Liver (tissue), 9 donors: ENCODE measurements around the gene HPCAL1. TPM values are rescaled to one million over a fixed set of nuclear protein-coding genes. Genes with fewer than 3 reads are reported as not detected.

Source experiments
- DNase-seq: peaks from one replicate; pipeline ENCODE4 v3.0.0-alpha.2; 2017; ENCODE audit warnings: low spot score
- H3K27ac ChIP-seq, 2 donors: one replicate each; pipeline ENCODE4 v1.7.0; 2013; ENCODE audit warnings: inconsistent platforms in 2 of 2, low read length in 2 of 2, control low read depth in 1 of 2, low read depth in 1 of 2, mild to moderate bottlenecking in 1 of 2
- H3K27me3 ChIP-seq, 4 donors: one replicate each; pipeline versions ENCODE4 v1.6.1 to v1.7.0; 2013; ENCODE audit warnings: low read length in 3 of 4, inconsistent platforms in 1 of 4, mild to moderate bottlenecking in 1 of 4, moderate library complexity in 1 of 4; ENCODE audit not compliant: control insufficient read depth in 4 of 4, insufficient read depth in 4 of 4
- H3K36me3 ChIP-seq, 4 donors: one replicate each; pipeline versions ENCODE4 v1.6.1 to v1.7.0; 2013; ENCODE audit warnings: low read length in 3 of 4, mild to moderate bottlenecking in 3 of 4, low read depth in 1 of 4, moderate library complexity in 1 of 4; ENCODE audit not compliant: control insufficient read depth in 4 of 4, insufficient read depth in 3 of 4
- H3K4me1 ChIP-seq, 4 donors: one replicate each; pipeline versions ENCODE4 v1.6.1 to v1.7.0; 2013; ENCODE audit warnings: low read length in 3 of 4, mild to moderate bottlenecking in 3 of 4, moderate library complexity in 1 of 4; ENCODE audit not compliant: control insufficient read depth in 4 of 4, insufficient read depth in 4 of 4
- H3K4me3 ChIP-seq, 3 donors: one replicate each; pipeline versions ENCODE4 v1.6.1 to v1.7.0; 2013; ENCODE audit warnings: low read length in 3 of 3, control low read depth in 1 of 3, low read depth in 1 of 3, mild to moderate bottlenecking in 1 of 3
- H3K9ac ChIP-seq, 2 donors: one replicate each; pipeline ENCODE4 v1.7.0; 2013; ENCODE audit warnings: low read length in 2 of 2, mild to moderate bottlenecking in 2 of 2, moderate library complexity in 2 of 2, control low read depth in 1 of 2, low read depth in 1 of 2
- H3K9me3 ChIP-seq, 4 donors: one replicate each; pipeline versions ENCODE4 v1.6.1 to v1.7.0; 2013; ENCODE audit warnings: low read length in 3 of 4; ENCODE audit not compliant: control insufficient read depth in 4 of 4
- ATF3 ChIP-seq: IDR thresholded peaks from 2 replicates; pipeline ENCODE4 v1.6.1; 2016; ENCODE audit warnings: antibody characterized with exemption
- CTCF ChIP-seq: fragments of 150-350 bp; IDR thresholded peaks from 2 replicates; pipeline ENCODE4 v1.5.1; 2017; ENCODE audit warnings: improper control_type of control experiment, low read depth, low read length; ENCODE audit not compliant: missing input control
- EGR1 ChIP-seq, 2 donors: IDR thresholded peaks; 2 replicates each; pipeline ENCODE4 v1.6.1; 2016 to 2018; ENCODE audit warnings: antibody characterized with exemption in 2 of 2, low read depth in 2 of 2
- FOXA1 ChIP-seq: IDR thresholded peaks from 2 replicates; pipeline ENCODE4 v1.6.1; 2016; ENCODE audit warnings: antibody characterized with exemption
- GABPA ChIP-seq, 2 donors: IDR thresholded peaks in 1 of 2; conservative IDR thresholded peaks in 1 of 2; 2 replicates each; pipeline ENCODE4 v1.6.1; 2016; ENCODE audit warnings: antibody characterized with exemption in 2 of 2, mild to moderate bottlenecking in 1 of 2, moderate library complexity in 1 of 2
- HNF4A ChIP-seq, 2 donors: conservative IDR thresholded peaks; 2 replicates each; pipeline ENCODE4 v1.6.1; 2016; ENCODE audit warnings: antibody characterized with exemption in 2 of 2, mild to moderate bottlenecking in 2 of 2
- HNF4G ChIP-seq: IDR thresholded peaks from 2 replicates; pipeline ENCODE4 v1.6.1; 2016; ENCODE audit warnings: antibody characterized with exemption
- JUND ChIP-seq, 2 donors: IDR thresholded peaks; 2 replicates each; pipeline ENCODE4 v1.6.1; 2016; ENCODE audit warnings: antibody characterized with exemption in 2 of 2
- MAX ChIP-seq: IDR thresholded peaks from 2 replicates; pipeline ENCODE4 v1.6.1; 2016; ENCODE audit warnings: antibody characterized with exemption
- NR2F2 ChIP-seq: IDR thresholded peaks from 2 replicates; pipeline ENCODE4 v1.6.1; 2016; ENCODE audit warnings: antibody characterized with exemption
- RAD21 ChIP-seq, 2 donors: IDR thresholded peaks; 2 replicates each; pipeline ENCODE4 v1.6.1; 2016; ENCODE audit warnings: antibody characterized with exemption in 2 of 2, mild to moderate bottlenecking in 2 of 2
- REST ChIP-seq: IDR thresholded peaks from 2 replicates; pipeline ENCODE4 v1.6.1; 2016; ENCODE audit warnings: antibody characterized with exemption, mild to moderate bottlenecking
- RXRA ChIP-seq, 2 donors: IDR thresholded peaks; 2 replicates each; pipeline ENCODE4 v1.6.1; 2017 to 2018; ENCODE audit warnings: antibody characterized with exemption in 2 of 2, mild to moderate bottlenecking in 1 of 2
- SP1 ChIP-seq: IDR thresholded peaks from 2 replicates; pipeline ENCODE4 v1.6.1; 2018; ENCODE audit warnings: antibody characterized with exemption, mild to moderate bottlenecking
- TAF1 ChIP-seq: conservative IDR thresholded peaks from 2 replicates; pipeline ENCODE4 v1.6.1; 2016; ENCODE audit warnings: antibody characterized with exemption, mild to moderate bottlenecking
- YY1 ChIP-seq: IDR thresholded peaks from 2 replicates; pipeline ENCODE4 v1.6.1; 2016; ENCODE audit warnings: antibody characterized with exemption, mild to moderate bottlenecking
- ZBTB33 ChIP-seq: IDR thresholded peaks from 2 replicates; pipeline ENCODE4 v1.6.1; 2016; ENCODE audit warnings: antibody characterized with exemption
- WGBS: extraction: QIAGEN DNeasy Blood & Tissue Kit; methylation state at CpG from one replicate; pipeline ENCODE4 v1.1.7; 2013; 5-methylcytosine and 5-hydroxymethylcytosine counted together
- polyA plus RNA-seq, 2 donors: library from polyadenylated mRNA; stranded (reverse) in 1 of 2; unstranded in 1 of 2; fragments of 200-250 nt in 1 of 2; fragments of >200 nt in 1 of 2; fragmentation: Nextera tagmentation in 1 of 2; extraction: Ambion mirVana in 1 of 2; gene quantifications; one replicate each; pipeline versions ENCODE4 v1.2.1 to v1.2.3, GENCODE V29; 2013 to 2015
- total RNA-seq, 2 donors: library from RNA; depleted of rRNA; stranded (reverse); fragments of >200 nt; gene quantifications; one replicate each; pipeline ENCODE4 v1.2.3, GENCODE V29; 2014
- donor health status: healthy.
- donor health status: healthy.
- donor health status: healthy.
- donor health status: healthy.
- donor health status: healthy.

HPCAL1 gene
- total and polyA plus RNA-seq, 4 donors = 17.3 to 27.9 (median 22.9) TPM

- TF ChIP-seq NR2F2 (no peak), EGR1 (IDR thresholded peaks at IDR 0.05; ENCODE audit: low read depth in 2 of 2) (no peak), SP1 (no peak), GABPA (IDR thresholded peaks at IDR 0.05 in 1 of 2, conservative IDR thresholded peaks at IDR 0.05 in 1 of 2) (no peak), MAX (no peak), REST (no peak)
- 48% methylated on average over 9 of the region's 9 CpGs for WGBS
Measured at GRCh38 chr2:10437806-10438205, 135.1 kb downstream of the HPCAL1 start.

GRCh38 chr2:10438688-10439087 is 136.0 kb downstream of the HPCAL1 start:
- WGBS = 91% methylated on average over 14 of the region's 14 CpGs
- H3K36me3 ChIP-seq = peaks cover 7 to 38% (median 34%) of the 10 kb centered on the region in 4 donors
- DNase-seq = no peak
- no peak for TF ChIP-seq YY1
- no peak for TF ChIP-seq HNF4G
- TF ChIP-seq FOXA1 = no peak
- no peak for TF ChIP-seq SP1
- no peak for TF ChIP-seq JUND (IDR thresholded peaks at IDR 0.05)
- no peak for TF ChIP-seq ZBTB33
- TF ChIP-seq RXRA (IDR thresholded peaks at IDR 0.05) = no peak
- TF ChIP-seq HNF4A (conservative IDR thresholded peaks at IDR 0.05) = no peak
- no peak for TF ChIP-seq EGR1 (IDR thresholded peaks at IDR 0.05; ENCODE audit: low read depth in 2 of 2)
- TF ChIP-seq RAD21 (IDR thresholded peaks at IDR 0.05) = no peak
- no peak for TF ChIP-seq CTCF
- no peak for TF ChIP-seq MAX
- TF ChIP-seq NR2F2 = no peak
- TF ChIP-seq TAF1 = no peak
- TF ChIP-seq REST = no peak
- no peak for TF ChIP-seq ATF3
- H3K9ac ChIP-seq = no peak overlapping the region
- H3K9me3 ChIP-seq = no peaks in the 10 kb centered on the region
- H3K27me3 ChIP-seq = no peaks in the 10 kb centered on the region
- no peak overlapping the region for H3K27ac ChIP-seq
- peaks cover 0 to 5% (median 2%) of the 10 kb centered on the region in 4 donors for H3K4me1 ChIP-seq
- no peak overlapping the region for H3K4me3 ChIP-seq

More at GRCh38 chr2:10437806-10438205, 135.1 kb downstream of the HPCAL1 start:
- no peak for DNase-seq
- H3K9ac ChIP-seq = no peak overlapping the region
- peaks cover 7 to 30% (median 26%) of the 10 kb centered on the region in 4 donors for H3K36me3 ChIP-seq
- no peaks in the 10 kb centered on the region for H3K27me3 ChIP-seq
- H3K4me3 ChIP-seq = no peak overlapping the region
- peaks cover 0 to 5% (median 2%) of the 10 kb centered on the region in 4 donors for H3K4me1 ChIP-seq
- H3K9me3 ChIP-seq = no peaks in the 10 kb centered on the region
- no peak overlapping the region for H3K27ac ChIP-seq
